Keratinocyte (primary cell): ENCODE data around the gene MAD1L1. TPM values are rescaled to one million over a fixed set of nuclear protein-coding genes. Genes with fewer than 3 reads are reported as not detected.

Source experiments
- DNase-seq: peaks from one replicate; pipeline ENCODE4 v3.0.0-alpha.2; 2011; ENCODE audit warnings: low read depth, missing footprints, low spot score
- FAIRE-seq: peaks from 2 replicates; lab custom pipeline; 2011; peaks lifted over from hg19 to GRCh38; lab: Jason Lieb, UNC
- H2AFZ ChIP-seq: 2 replicates; pipeline ENCODE4 v1.6.0; 2012; ENCODE audit warnings: low read length, control low read depth, inconsistent platforms; ENCODE audit not compliant: control insufficient read depth
- H3K27ac ChIP-seq: 2 replicates; pipeline ENCODE4 v1.5.1; 2011; ENCODE audit warnings: low read length; ENCODE audit not compliant: control insufficient read depth, insufficient read depth
- H3K27me3 ChIP-seq: 3 replicates; pipeline ENCODE4 v1.6.0; 2011; ENCODE audit warnings: low read length; ENCODE audit not compliant: control insufficient read depth, insufficient read depth; ENCODE audit errors: extremely low read depth
- H3K36me3 ChIP-seq, 2 experiments: 2 replicates in 1 of 2; 3 replicates in 1 of 2; pipeline ENCODE4 v1.5.1; 2011; ENCODE audit warnings: low read length in 2 of 2, mild to moderate bottlenecking in 1 of 2; ENCODE audit not compliant: control insufficient read depth in 2 of 2, insufficient read depth in 2 of 2; ENCODE audit errors: extremely low read depth in 1 of 2
- H3K4me1 ChIP-seq: 3 replicates; pipeline ENCODE4 v1.5.1; 2011; ENCODE audit warnings: low read length; ENCODE audit not compliant: control insufficient read depth, insufficient read depth; ENCODE audit errors: extremely low read depth
- H3K4me2 ChIP-seq: 3 replicates; pipeline ENCODE4 v1.6.0; 2011; ENCODE audit warnings: low read depth, low read length; ENCODE audit not compliant: control insufficient read depth, insufficient read depth; ENCODE audit errors: extremely low read depth
- H3K4me3 ChIP-seq, 3 experiments: fragments of 200-600 bp in 1 of 3; sonication (generic) in 1 of 3; 2 replicates in 2 of 3; 3 replicates in 1 of 3; pipeline ENCODE4 v1.5.1; 2011 to 2016; ENCODE audit warnings: low read length in 3 of 3, mild to moderate bottlenecking in 3 of 3, control low read depth in 2 of 3, inconsistent platforms in 1 of 3, low read depth in 1 of 3, mixed read lengths in 1 of 3, mixed run types in 1 of 3, moderate library complexity in 1 of 3; ENCODE audit not compliant: control insufficient read depth in 2 of 3, insufficient read depth in 2 of 3; ENCODE audit errors: extremely low read depth in 1 of 3
- H3K79me2 ChIP-seq: 2 replicates; pipeline ENCODE4 v1.6.0; 2012; ENCODE audit warnings: low read length; ENCODE audit not compliant: control insufficient read depth, insufficient read depth
- H3K9ac ChIP-seq: 3 replicates; pipeline ENCODE4 v1.6.0; 2011; ENCODE audit warnings: low read length; ENCODE audit not compliant: control insufficient read depth, insufficient read depth; ENCODE audit errors: extremely low read depth
- H3K9me1 ChIP-seq: 3 replicates; pipeline ENCODE4 v1.6.0; 2011; ENCODE audit warnings: low read length; ENCODE audit not compliant: control insufficient read depth, insufficient read depth; ENCODE audit errors: extremely low read depth
- H3K9me3 ChIP-seq: 2 replicates; pipeline ENCODE4 v1.5.1; 2012; ENCODE audit warnings: low read depth, low read length; ENCODE audit not compliant: control insufficient read depth
- H4K20me1 ChIP-seq: 3 replicates; pipeline ENCODE4 v1.6.0; 2011; ENCODE audit warnings: low read length; ENCODE audit not compliant: control insufficient read depth, insufficient read depth; ENCODE audit errors: extremely low read depth
- CTCF ChIP-seq, 3 experiments: IDR thresholded peaks in 1 of 3; conservative IDR thresholded peaks in 1 of 3; optimal IDR thresholded peaks in 1 of 3; 2 replicates in 2 of 3; 3 replicates in 1 of 3; pipeline versions ENCODE3 to v1.5.1; 2011; ENCODE audit warnings: low read length in 3 of 3, mild to moderate bottlenecking in 3 of 3, moderate library complexity in 2 of 3, control low read depth in 1 of 3, inconsistent platforms in 1 of 3; ENCODE audit not compliant: insufficient read depth in 2 of 3; ENCODE audit errors: extremely low read depth in 1 of 3
- EZH2 ChIP-seq: IDR thresholded peaks from one replicate; pipeline ENCODE4 v1.6.1; 2012; ENCODE audit warnings: inconsistent platforms, mild to moderate bottlenecking, low read length, moderate library complexity
- dilution Hi-C: fragments of 300-500 bp; cut with MboI; formaldehyde crosslinking; loops from one replicate; pipeline ENCODE4 v1.7.0; 2020; ENCODE audit warnings: low sequenced_read_pairs; ENCODE audit not compliant: extremely low pct_ligation_motif_present
- polyA plus RNA-seq, 5 experiments: library from polyadenylated mRNA; depleted of rRNA in 3 of 5; stranded (reverse) in 3 of 5; stranded (forward) in 1 of 5; unstranded in 1 of 5; fragments of >200 nt; gene quantifications; 1 replicate in 1 of 5; 2 replicates in 3 of 5; 3 replicates in 1 of 5; pipeline versions ENCODE4 v1.2.1 to v1.2.3, GENCODE V29; 2011 to 2012; ENCODE audit warnings: missing spikeins in 2 of 5, low read depth in 1 of 5, low replicate concordance in 1 of 5

The MAD1L1 gene
- polyA plus RNA-seq, 1 donor (not counting 4 experiments of a cell fraction or from before 2014, with no cell fraction given): 18.0 TPM

GRCh38 chr7:1998146-1998545, 234.6 kb downstream of the MAD1L1 start:
- no peak overlapping the region for H3K4me3 ChIP-seq
- no peak for TF ChIP-seq CTCF (optimal IDR thresholded peaks at IDR 0.05 in 1 of 3, IDR thresholded peaks at IDR 0.05 in 1 of 3, conservative IDR thresholded peaks at IDR 0.05 in 1 of 3; ENCODE audit: extremely low read depth in 1 of 3, insufficient read depth in 2 of 3, low read length in 3 of 3)
- TF ChIP-seq EZH2: no peak
- H3K27me3 ChIP-seq: no peaks in the 10 kb centered on the region
- no peaks in the 10 kb centered on the region for H4K20me1 ChIP-seq
- H3K4me2 ChIP-seq: no peak overlapping the region
- H3K79me2 ChIP-seq: no peaks in the 10 kb centered on the region
- DNase-seq (no peak), FAIRE-seq (no peak)
- no peak overlapping the region for H3K9ac ChIP-seq
- H3K36me3 ChIP-seq: no peaks in the 10 kb centered on the region
- H3K4me1 ChIP-seq: peaks cover 7% of the 10 kb centered on the region
- H3K9me3 ChIP-seq: no peaks in the 10 kb centered on the region
- H3K27ac ChIP-seq: no peak overlapping the region
- no peaks in the 10 kb centered on the region for H3K9me1 ChIP-seq
- H2AFZ ChIP-seq: no peak overlapping the region
- dilution Hi-C loops: no loop called here

- H3K27me3 ChIP-seq: no peaks in the 10 kb centered on the region
- H3K36me3 ChIP-seq: no peaks in the 10 kb centered on the region
- no peaks in the 10 kb centered on the region for H3K9me1 ChIP-seq
- H3K4me1 ChIP-seq: peaks cover 7% of the 10 kb centered on the region
- no peaks in the 10 kb centered on the region for H3K79me2 ChIP-seq
- dilution Hi-C loops: no loop called here
- H3K4me3 ChIP-seq: no peak overlapping the region
- H3K27ac ChIP-seq: no peak overlapping the region
- DNase-seq: no peak
- no peak for TF ChIP-seq CTCF (optimal IDR thresholded peaks at IDR 0.05 in 1 of 3, IDR thresholded peaks at IDR 0.05 in 1 of 3, conservative IDR thresholded peaks at IDR 0.05 in 1 of 3; ENCODE audit: extremely low read depth in 1 of 3, insufficient read depth in 2 of 3, low read length in 3 of 3)
- H2AFZ ChIP-seq: no peak overlapping the region
- H4K20me1 ChIP-seq: no peaks in the 10 kb centered on the region
- no peaks in the 10 kb centered on the region for H3K9me3 ChIP-seq
- H3K9ac ChIP-seq: no peak overlapping the region
- no peak overlapping the region for H3K4me2 ChIP-seq
- no peak for FAIRE-seq
Observed at GRCh38 chr7:1997537-1998076, 235.1 kb downstream of the MAD1L1 start.
